ENCODE measurements around the gene RBFOX2. TPM values are rescaled to one million over a fixed set of nuclear protein-coding genes. Genes with fewer than 3 reads are reported as not detected.
A peak's percentile ranks its signal among the peaks of the same experiment; 100 is the strongest.

The RBFOX2 gene
- total RNA-seq, 2 donors from 2014 or later, result 104 to 120 TPM

DNA sequence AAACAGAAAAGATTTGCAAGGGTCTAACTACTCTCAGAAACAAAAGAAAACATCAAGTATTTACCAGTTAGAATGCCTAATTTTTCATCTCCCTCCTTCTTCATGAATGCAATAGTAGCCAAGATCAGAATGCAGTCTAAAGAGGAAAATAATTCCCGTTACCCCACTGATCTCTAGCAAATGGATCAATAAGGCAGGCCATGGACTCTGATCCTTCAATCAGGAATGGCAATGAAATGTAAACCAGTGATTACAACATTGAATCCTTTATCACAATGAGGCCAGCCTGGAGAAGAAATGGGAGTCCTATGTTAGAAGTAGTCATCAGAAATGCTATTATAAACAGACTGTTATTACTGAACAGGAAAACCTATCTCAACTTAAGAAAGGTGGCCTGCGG is 204.4 kb downstream of the RBFOX2 start:
- H3K4me3 ChIP-seq (ENCODE audit: low read length), result no peak overlapping the region
- Mint-ChIP-seq H3K27me3 (ENCODE audit: insufficient read depth) (no peaks in the 10 kb centered on the region), H3K4me3 (no peak overlapping the region), H3K4me1 (peaks cover 24% of the 10 kb centered on the region), H3K36me3 (ENCODE audit: low read depth) (peaks cover 14% of the 10 kb centered on the region), H3K9me3 (no peaks in the 10 kb centered on the region), H3K27ac (no peak overlapping the region)
- H3K9me3 ChIP-seq (ENCODE audit: control insufficient read depth, low read length), result no peaks in the 10 kb centered on the region
- no peaks in the 10 kb centered on the region for H3K27me3 ChIP-seq (ENCODE audit: control insufficient read depth, insufficient read depth, low read length, poor library complexity, severe bottlenecking)
- no peak for DNase-seq
- TF ChIP-seq, protein P1, sequence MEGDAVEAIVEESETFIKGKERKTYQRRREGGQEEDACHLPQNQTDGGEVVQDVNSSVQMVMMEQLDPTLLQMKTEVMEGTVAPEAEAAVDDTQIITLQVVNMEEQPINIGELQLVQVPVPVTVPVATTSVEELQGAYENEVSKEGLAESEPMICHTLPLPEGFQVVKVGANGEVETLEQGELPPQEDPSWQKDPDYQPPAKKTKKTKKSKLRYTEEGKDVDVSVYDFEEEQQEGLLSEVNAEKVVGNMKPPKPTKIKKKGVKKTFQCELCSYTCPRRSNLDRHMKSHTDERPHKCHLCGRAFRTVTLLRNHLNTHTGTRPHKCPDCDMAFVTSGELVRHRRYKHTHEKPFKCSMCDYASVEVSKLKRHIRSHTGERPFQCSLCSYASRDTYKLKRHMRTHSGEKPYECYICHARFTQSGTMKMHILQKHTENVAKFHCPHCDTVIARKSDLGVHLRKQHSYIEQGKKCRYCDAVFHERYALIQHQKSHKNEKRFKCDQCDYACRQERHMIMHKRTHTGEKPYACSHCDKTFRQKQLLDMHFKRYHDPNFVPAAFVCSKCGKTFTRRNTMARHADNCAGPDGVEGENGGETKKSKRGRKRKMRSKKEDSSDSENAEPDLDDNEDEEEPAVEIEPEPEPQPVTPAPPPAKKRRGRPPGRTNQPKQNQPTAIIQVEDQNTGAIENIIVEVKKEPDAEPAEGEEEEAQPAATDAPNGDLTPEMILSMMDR (conservative IDR thresholded peaks at IDR 0.05), result no peak
- 100% methylated on average over 1 to 2 of the region's 2 CpGs for WGBS, 2 experiments (ENCODE audit: insufficient coverage in 1 of 2, insufficient read length in 1 of 2)
- no peak overlapping the region for H3K9ac ChIP-seq (ENCODE audit: extremely low read depth, low read length, poor library complexity, severe bottlenecking)
- H3K36me3 ChIP-seq (ENCODE audit: control insufficient read depth, insufficient read depth, low read length), result peaks cover 25% of the 10 kb centered on the region
- H3K4me1 ChIP-seq (ENCODE audit: control insufficient read depth, insufficient read depth, low read length), result no peaks in the 10 kb centered on the region
- no peak overlapping the region for H3K27ac ChIP-seq (ENCODE audit: low read depth, low read length)

DNA sequence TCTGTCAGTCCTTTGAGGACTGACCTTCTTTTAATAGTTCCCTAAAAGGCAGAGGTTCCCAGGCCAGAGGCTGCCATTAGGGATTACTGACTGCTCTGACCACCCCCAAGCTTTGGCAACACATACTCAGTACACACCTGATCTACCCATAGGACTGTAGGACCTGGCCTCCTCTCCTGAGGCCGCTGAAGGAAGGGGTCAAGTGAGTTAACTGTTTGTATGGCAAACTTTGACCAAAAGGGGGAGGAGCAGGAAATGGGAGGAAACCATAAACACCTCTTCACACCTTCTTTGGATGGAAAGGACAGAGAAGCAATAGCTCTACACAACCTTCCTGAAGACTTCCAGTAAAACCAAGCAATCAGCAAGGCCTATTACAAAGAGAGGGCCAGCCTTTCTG is 207.0 kb downstream of the RBFOX2 start:
- Histone ChIP-seq H3K4me1 (ENCODE audit: control insufficient read depth, insufficient read depth, low read length) (peaks cover 3% of the 10 kb centered on the region), H3K27me3 (ENCODE audit: control insufficient read depth, insufficient read depth, low read length, poor library complexity, severe bottlenecking) (no peaks in the 10 kb centered on the region), H3K4me3 (ENCODE audit: low read length) (no peak overlapping the region), H3K27ac (ENCODE audit: low read depth, low read length) (no peak overlapping the region), H3K36me3 (ENCODE audit: control insufficient read depth, insufficient read depth, low read length) (peaks cover 29% of the 10 kb centered on the region), H3K9me3 (ENCODE audit: control insufficient read depth, low read length) (no peaks in the 10 kb centered on the region), H3K9ac (ENCODE audit: extremely low read depth, low read length, poor library complexity, severe bottlenecking) (no peak overlapping the region)
- DNase-seq, result peak; percentile 55
- WGBS, 2 experiments (ENCODE audit: insufficient coverage in 1 of 2, insufficient read length in 1 of 2), result no CpG with 5 or more reads among the region's 1 CpG
- H3K27me3 Mint-ChIP-seq (ENCODE audit: insufficient read depth), result no peaks in the 10 kb centered on the region
- H3K9me3 Mint-ChIP-seq, result no peaks in the 10 kb centered on the region
- no peak overlapping the region for H3K27ac Mint-ChIP-seq
- H3K4me3 Mint-ChIP-seq, result no peak overlapping the region
- H3K4me1 Mint-ChIP-seq, result peaks cover 18% of the 10 kb centered on the region
- peaks cover 11% of the 10 kb centered on the region for H3K36me3 Mint-ChIP-seq (ENCODE audit: low read depth)
- TF ChIP-seq, protein P1 (conservative IDR thresholded peaks at IDR 0.05), result no peak

DNA sequence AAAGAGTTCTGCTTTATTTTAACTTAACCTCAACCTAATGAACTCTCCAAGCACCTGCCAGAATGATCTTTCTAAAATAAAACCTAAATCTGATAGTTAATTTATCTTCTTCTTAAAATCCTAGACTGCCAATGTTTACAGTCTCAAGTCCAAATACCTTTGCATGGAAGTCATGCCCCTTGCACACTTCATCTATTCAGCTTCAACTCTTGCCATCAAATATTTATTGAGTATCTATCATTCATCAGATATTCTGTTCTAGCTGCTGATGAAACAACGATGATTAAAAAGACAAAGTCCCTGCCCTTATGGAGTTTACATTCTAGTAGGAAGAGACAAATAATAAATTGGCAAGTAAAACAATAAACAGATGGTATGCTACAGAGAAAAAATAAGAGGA is 209.2 kb downstream of the RBFOX2 start:
- Histone ChIP-seq H3K27me3 (ENCODE audit: control insufficient read depth, insufficient read depth, low read length, poor library complexity, severe bottlenecking) (no peaks in the 10 kb centered on the region), H3K4me3 (ENCODE audit: low read length) (no peak overlapping the region), H3K27ac (ENCODE audit: low read depth, low read length) (no peak overlapping the region), H3K4me1 (ENCODE audit: control insufficient read depth, insufficient read depth, low read length) (peaks cover 4% of the 10 kb centered on the region), H3K9ac (ENCODE audit: extremely low read depth, low read length, poor library complexity, severe bottlenecking) (no peak overlapping the region), H3K9me3 (ENCODE audit: control insufficient read depth, low read length) (no peaks in the 10 kb centered on the region), H3K36me3 (ENCODE audit: control insufficient read depth, insufficient read depth, low read length) (peaks cover 23% of the 10 kb centered on the region)
- 100% methylated on average over 1 of the region's 1 CpG for WGBS, 2 experiments (ENCODE audit: insufficient coverage in 1 of 2, insufficient read length in 1 of 2)
- Mint-ChIP-seq H3K27ac (peak overlapping the region; percentile 27), H3K27me3 (ENCODE audit: insufficient read depth) (no peaks in the 10 kb centered on the region), H3K4me3 (no peak overlapping the region), H3K4me1 (peaks cover 24% of the 10 kb centered on the region), H3K9me3 (no peaks in the 10 kb centered on the region), H3K36me3 (ENCODE audit: low read depth) (peaks cover 5% of the 10 kb centered on the region)
- TF ChIP-seq, protein P1 (conservative IDR thresholded peaks at IDR 0.05), result no peak
- DNase-seq, result no peak
